NCI-H82 treated with DMSO at 0.1 percent for 48 hours (cell line): ENCODE data around the gene NDST1.

Experiments
- DNase-seq: peaks from one replicate; lab custom pipeline; 2025; ENCODE audit not compliant: unreplicated experiment; lab: John Stamatoyannopoulos, UW

NDST1 gene

DNA sequence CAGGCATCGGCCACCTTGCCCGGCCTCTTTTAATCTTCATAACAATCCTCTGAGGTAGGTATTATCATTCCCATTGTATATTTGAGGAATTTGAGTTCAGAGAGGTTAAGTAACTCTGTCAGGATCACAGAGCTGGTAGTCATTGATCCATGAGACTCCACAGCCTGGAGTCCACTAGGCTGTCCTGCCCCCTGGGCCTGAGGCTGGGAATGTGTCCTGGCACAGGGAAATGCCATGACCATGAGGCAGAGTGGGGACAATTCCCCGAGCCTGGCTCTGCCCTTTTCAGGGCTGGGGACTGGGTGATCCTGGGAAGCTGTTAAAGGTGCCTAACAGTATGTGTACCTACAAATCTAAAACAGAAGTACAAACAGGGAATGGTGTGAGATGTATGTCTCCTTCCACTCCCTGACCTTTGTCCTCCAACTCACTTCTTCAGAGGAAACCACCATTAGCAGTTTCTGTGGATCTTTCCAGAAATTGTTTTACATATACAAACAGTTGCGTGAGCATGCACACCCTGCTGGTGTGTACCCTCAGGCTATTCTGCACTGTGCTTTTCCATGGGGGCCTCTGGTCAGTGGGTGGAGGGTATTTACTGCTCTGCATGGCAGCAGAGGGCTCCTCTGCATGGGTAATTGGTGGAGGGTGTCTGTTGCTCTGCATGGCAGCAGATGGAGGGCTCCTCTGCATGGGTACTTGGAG, 53.8 kb downstream of the NDST1 start:
- no peak for DNase-seq

DNA sequence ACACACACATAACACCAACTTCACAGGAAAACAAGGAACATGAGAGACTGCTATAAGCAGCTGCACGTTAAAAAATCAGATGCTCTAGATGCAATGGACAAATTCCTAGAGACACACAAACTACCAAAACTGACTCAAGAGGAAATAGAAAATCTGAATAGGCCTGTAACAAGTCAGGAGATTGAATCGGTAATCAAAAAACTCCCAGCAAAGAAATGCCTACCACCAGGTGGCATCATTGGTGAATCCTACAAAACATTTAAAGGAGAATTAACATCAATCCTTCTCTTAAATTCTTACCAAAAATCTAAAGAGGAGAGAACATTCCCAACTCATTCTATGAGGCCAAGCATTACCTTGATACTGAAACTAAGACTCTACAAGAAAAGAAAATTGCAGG, 54.9 kb downstream of the NDST1 start:
- DNase-seq: no peak

DNA sequence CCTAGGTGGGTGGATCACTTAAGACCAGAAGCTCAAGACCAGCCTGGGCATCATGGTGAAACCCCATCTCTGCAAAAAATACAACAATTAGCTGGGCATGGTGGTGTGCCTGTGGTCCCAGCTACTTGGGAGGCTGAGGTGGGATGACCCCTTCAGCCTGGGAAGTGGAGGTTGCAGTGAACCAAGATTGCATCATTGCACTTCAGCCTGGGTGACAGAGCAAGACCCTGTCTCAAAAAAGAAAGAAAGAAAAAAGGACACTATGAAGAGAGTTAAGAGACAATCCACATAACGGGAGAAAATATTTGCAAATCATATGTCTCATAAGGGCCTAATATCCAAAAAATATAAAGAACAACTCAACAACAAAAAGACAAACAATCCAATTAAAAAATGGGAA, 57.9 kb downstream of the NDST1 start:
- DNase-seq: no peak

DNA sequence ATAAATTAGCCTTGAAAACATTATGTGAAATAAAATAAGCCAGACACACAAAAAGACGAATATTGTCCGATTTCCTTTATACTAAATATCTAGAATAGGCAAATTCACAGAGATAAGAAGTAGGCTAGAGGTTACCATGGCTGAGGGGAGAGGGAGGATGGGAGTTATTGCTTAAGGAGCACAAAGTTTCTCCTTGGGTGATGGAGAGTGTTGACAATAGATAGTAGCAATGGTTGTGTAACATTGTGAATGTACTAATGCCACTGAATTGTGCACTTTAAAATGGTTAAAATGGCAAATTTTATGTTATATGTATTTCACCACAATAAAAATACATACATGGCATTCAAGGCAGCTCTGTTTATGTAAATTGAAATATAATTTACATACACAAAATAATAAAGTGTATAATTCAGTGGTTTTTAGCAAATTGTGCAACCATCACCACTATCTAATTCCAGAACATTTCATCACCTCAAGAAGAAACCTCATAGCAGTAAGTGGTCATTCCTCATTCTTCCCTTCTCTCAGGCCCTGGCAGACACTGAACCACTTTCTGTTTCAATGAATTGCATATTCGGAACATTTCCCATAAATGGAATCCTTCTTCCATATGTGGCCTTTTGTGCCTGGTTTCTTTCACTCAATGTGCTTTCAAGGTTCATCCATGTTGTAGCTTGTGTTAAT, 59.2 kb downstream of the NDST1 start:
- no peak for DNase-seq

DNA sequence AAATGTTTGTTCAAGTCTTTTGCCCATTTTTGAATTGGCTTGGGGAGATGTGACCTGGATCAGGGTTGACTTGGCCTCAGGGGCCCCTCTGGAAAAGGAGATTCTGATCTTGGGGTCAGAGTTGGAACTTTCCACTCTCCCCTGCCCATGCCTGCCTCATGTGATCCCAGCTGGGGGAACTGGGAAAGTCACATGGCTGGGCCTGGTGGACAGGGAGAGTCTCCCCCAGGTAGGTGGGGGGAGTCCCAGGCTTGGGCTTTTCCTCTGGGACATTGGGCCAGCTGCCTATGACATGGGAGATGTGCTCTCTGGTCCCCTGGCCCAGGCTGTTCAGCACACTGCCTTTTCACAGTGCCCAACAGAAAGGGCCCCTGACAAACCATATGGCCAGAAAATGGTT, 60.7 kb downstream of the NDST1 start:
- DNase-seq: no peak

DNA sequence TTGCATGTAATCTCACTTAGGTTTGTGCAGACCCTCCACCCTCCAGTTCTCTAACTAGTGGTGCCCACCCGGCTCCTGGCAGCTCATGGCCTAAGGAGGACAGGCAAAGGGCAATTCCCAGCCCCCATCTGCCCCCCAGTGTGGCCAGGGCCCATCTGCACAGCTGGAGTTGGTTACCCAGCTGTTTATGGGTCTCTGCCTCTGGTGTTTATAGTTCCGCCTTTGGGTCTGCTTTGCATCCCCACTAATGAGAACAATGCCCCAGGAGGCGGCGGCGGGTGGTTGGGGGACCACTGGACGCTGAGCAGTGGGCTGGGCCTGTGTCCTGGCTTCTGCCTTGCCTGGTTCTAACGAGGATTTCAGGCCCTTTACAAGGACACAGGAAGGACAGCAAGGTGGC, 62.4 kb downstream of the NDST1 start:
- DNase-seq: no peak

DNA sequence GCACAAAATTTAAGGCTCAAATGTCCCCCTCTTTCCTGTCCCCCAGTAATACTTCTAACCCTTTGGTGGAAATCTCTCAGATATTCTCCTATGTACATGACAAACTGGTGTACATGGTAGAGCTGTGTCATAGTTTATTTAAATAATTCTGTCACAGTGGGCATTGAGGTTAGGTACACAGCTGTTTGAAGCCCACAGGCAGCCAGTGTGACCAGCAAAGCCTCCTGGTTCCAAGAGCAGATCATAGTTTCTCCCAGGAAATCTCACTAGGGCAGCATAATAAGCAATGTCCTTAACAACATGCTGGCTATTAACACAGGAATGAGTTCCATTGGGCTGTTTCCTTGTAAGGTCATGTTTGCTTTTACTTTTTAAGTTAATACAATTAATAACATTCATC, 63.9 kb downstream of the NDST1 start:
- no peak for DNase-seq

DNA sequence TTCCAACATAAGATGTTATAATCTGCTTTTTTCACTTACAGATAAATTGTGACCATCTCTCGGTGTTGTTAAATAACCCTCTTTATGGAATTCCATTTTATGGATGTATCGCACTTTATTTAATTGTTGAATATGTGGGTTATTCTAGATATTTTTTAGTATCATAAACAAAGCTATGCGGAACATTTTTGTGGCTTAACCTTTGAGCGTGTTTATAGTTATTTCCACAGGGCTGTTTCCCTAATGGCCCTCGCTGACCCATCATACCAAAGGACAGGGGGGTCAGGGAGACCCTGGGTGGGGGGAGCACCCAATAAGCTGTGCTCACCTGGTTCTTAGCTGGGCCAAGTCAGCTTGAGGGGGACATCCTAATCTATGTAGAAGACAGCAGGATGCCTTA, 65.3 kb downstream of the NDST1 start:
- no peak for DNase-seq

DNA sequence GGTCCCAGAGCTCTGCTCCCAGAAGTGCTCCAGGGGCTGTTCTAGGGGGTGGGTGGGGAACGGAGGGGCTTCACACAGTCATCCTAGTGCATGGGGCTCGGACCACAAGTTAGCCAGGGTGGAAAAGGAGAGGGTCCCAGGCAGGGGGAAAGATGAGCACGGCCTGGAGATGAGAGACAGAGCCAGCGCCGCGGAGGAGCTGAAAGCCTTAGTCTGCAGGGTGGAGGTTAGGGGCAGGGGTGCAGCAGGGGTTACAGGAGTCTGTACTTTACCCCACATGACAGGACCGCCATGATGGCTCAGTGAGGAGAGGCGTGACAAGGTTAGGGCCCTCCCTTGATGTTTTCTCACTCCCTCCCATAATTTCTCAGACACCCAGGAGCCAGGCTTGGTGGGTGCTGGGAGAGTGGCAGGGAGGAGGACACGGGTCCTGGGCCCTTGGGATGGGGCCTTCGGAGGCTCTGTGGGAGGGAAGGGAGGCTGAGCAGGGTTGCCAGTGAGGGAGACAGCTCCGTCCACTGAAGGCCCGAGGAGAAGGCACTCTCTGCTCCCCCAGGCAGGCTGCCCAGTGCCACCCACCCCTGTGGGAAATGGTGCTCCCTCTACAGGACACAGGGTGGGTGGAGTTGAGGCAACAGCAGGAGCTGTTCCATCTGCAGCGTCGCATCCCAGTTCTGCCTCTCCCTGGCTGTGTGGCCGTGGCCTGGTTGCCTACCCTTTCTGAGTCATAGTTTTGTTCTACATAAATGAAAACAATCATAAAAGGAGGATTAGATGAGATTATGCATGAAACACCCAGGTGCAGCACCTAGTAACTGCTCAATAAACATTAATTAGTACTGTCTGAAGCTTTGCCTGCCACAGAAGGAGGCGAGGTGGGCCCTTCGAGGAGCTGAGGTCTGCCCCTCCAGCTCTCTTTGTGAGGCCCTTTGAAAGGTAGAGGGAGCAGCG, 66.2 kb downstream of the NDST1 start:
- no peak for DNase-seq

DNA sequence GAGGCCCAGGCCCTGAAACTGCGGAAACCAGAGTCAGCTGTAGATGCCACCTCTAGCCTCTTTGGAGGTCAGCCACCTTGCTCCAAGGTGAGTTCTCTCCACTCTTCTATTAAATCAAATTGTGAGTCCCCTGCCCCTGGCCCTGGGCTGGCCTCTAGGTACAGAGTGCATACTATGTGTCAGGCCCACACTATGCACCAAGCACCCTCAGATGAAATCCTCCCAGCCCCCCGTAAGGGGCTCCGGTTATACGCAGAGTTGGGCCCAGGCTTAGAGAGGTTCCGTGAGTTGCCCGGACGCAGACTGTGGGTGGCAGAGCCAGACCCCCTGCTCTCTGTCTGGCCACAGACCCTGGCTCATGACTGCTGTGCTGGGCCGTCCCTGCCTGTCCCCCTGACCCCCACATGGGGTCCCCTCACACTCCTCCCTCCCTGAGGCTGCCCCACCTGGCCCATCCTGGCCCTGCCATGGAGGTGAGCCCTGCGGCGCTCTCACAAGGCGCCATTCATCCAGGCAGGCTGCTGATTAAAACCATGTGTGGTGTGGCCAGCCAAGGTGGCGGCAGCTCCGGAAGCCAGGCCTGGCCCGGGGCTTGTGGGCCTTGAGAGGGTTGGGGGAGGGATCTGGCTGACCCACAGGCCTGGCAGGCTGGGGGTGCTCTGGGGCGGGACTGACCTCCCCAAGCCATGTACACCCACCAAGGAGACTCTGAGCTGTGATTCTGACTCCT, 67.1 kb downstream of the NDST1 start:
- no peak for DNase-seq

DNA sequence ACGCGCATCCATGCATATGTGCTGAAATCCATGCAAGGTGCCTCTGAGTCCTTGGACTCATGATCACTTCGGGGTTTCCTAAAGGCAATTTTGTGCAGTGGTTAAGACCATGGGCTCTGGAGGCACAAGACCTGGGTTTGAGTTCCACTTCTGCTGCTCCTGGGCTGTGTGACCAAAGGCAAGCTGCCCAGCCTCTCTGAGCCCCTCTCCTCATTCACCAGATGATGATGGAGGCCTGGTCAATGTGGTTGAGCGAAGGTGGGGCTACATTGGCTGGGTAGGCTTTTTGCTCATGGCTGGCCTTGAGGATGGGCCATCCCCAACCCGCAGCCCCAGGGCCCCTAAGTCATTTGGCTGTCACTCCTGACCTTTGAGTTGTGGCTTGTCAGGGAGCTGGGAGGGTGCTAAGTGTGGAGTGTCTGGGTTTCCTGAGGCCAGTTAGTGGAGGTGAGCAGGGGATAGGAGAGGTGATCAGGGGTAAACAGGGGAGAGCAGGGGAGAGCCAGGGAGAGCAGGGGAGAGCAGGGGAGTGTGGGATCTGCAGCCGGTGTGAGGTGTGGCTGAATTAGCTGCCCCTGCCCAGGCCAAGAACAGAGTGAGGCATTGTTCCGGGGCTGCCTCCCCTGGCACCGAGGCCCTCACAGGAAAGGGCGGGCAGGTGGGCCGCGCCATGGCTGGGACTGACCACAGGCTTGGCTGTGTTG, 68.0 kb downstream of the NDST1 start:
- DNase-seq: no peak

DNA sequence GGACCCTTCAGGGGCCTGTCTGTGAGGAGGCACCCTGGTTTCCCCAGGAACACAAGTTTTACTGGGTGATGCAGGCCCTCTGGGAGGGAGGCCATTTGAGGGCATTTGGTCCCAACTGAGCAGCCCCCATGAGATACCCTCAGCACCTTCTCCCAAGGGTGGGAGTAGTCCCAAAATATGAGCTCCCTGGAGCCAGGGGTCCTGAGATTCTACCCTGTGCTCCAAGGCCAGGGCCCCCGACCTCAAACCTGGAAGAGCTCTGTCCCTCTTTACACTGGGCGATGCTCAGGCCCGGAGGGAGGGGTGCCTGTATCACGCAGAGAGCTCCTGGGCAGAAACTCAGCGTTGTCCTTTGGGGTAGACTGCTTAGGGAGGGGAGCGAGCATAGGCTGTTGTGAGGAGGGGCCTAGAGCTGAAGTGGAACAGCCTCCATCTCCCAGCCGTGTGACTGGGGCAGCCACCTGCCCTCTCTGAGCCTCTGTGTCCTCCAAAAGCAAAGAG, 68.6 kb downstream of the NDST1 start:
- no peak for DNase-seq

DNA sequence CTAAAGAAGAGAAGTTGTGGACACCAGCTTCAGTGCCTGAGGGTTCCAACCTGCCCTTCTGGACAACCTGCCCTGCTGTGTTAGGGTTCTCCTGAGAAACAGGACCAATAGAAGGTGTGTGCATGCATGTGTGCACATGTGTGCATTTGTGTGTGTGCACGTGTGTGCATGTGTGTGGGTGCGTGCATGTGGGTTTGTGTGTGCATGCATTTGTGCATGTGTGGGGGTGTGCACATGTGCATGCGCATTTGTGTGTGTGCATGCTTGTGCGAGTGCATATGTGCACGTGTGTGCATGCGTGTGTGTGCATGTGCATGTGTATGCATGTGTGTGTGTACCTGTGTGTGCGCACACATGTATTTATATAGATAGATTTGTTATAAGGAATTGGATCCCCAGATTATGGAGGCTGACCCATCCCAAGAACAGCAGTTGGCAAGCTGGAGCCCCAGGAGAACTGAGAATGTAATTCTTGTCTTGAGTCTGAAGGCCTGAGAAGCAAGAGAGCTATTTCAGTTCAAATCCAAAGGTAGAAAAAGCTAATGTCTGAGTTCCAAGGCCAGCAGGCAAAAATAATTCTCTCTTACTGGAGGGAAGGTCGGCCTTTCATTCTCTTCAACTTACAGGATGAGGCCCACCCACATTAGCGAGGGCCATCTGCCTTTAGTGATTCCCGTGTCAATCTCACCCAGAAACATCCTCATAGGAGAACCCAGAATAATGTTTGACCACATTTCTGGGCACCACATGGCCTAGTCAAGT, 69.6 kb downstream of the NDST1 start:
- no peak for DNase-seq

DNA sequence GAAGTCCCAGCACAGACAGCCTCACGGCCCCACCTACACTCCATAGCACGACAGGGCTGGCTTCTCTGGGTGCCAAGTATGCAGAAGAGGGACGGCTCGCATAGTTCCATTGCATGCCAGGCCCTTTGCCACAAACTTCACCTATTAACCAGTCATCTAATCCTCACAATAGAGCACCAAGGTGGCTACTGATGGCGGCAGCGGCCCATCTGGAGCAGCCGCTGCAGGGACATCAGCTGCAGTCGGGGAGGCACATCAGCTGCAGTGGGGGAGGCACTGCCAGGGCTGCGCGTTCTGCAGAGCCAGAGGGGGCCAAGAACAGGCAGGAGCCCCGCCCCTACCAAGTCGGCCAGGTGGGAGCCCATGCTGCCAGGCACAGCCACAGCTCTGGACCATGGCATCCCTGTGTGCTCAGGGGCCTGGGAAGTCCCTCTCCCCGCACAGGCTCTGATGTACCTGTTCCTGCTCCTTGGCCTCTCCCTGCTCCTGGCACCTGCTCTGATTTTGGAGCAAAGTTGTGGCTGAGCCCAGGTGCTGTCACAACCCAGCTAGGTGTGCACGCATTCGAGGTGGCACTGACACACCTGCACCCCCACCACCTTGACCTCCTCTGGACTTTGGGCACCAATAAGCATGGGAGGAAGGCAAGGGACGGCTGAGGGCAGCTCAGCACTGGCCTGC, 71.0 kb downstream of the NDST1 start:
- no peak for DNase-seq

DNA sequence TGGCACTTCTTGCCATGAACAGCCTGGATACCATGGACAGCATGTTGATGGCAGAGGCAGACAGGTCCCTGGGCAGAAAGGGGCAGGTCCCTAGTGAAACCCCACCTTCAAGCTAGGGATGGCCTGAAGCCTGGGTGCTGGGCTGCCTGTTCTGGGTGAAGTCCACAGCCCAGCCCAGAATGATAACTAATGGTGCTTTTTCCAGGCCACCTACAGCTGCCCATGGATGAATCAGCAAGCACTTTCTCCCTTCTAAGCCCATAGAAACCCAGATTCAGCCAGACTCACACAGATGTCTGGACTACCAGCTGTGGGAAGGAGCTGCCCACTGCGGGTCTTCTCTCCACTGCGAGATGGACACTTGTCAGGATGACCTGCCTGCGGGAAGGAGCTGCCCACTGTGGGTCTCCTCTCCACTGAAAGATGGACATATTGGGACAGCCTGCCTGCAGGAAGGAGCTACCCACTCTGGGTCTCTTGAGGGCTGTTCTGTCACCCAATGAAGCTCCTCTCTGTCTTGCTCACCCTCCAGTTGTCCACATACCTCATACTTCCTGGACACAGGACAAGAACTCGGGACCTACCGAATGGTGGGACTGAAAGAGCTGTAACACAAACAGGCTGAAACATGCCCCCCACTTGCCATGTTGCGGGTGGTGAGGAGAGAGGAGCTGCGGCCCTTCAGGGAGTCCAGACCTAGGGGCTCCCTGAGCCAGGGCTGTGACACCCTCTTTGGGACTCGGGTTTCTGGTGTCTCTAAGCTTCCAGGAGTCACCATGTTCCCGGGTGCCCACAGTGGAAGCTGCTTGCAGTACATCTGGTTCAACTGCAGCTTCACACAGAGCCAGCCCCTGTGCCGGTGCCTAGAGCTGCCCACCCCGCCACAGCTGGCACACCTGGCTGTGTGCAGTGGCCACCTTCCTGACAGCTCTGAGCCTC, 71.8 kb downstream of the NDST1 start:
- no peak for DNase-seq

DNA sequence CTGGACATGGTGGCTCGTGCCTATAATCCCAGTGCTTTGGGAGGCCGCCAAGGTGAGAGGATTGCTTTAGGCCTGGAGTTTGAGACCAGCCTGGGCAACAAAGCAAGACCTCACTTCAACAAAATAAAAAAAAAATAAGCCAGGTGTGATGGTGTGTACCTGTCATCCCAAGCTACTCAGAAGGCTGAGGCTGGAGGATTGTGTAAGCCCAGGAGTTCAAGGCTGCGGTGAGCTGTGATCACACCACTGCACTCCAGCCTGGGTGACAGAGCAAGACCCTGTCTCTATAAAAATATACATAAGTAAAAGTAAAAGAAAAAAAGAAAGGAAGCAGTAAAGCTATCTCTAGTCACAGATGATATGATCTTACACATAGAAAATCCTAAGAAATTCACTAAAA, 73.0 kb downstream of the NDST1 start:
- no peak for DNase-seq

DNA sequence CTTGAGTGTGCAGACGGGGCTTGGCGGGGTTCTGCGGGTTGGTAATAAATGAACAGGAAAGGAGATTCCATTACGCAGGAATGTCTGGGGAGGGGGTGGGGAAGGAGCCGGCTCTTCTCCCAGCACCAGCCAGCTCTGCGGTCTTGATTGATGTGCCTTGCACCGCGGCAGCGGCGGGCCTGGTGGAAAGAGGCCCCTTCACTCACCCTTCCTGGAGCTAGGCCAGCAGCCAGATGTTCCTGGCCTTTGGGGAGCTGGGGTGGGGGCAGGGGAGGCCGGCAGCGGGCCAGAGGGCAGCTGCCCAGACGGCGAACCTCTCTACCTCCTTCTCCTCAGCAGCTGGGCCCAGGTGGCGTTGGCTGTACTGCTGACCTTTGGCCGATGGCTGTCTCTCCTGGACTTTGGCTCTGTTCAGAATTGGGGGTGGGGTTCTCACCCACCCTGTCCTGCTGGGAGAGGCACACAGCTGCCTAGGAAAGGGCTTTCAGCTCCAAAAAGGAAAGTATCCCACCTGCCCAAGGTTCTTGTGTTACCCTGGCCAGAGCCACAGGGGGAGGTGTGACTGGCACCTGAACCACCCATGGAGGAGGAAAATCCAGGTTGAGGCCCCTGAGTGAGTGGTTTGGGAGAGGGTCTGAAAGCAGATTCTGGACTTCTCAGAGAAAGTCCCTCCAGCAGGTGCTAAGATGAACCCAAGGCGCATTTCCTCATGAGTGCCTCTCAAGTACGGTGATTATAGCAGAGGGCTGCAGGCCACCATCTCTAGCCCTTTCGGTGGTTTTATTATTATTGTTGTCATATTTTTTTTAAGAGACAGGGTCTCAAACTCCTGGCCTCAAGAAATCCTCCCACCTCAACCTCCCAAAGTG, 74.5 kb downstream of the NDST1 start:
- DNase-seq: no peak
